Right cardiac atrium (tissue), 5 donors: Measurements from ENCODE around the gene URM1. TPM values are rescaled to one million over a fixed set of nuclear protein-coding genes. Genes with fewer than 3 reads are reported as not detected.
"Not testable (repeated sequence)": the region's sequence is repeated elsewhere in the genome, so short reads cannot be mapped to it uniquely, and the experiment has no call there.

ENCODE experiments used
- ATAC-seq, 2 donors: fragments of 200-7000 bp; cut with Tn5 transposase; one replicate each; pipeline versions ENCODE4 v1.8.0 to v1.9.1; 2020; ENCODE audit warnings: moderate library complexity in 2 of 2, mild to moderate bottlenecking in 1 of 2
- DNase-seq, 3 donors: peaks; one replicate each; pipeline ENCODE4 v3.0.0-alpha.2; 2020
- H3K27ac ChIP-seq: one replicate; pipeline ENCODE4 v1.5.1; 2013; ENCODE audit warnings: mild to moderate bottlenecking, low read length, control low read depth, moderate library complexity
- H3K27me3 ChIP-seq: one replicate; pipeline ENCODE4 v1.6.1; 2013; ENCODE audit not compliant: control insufficient read depth, insufficient read depth
- H3K4me1 ChIP-seq: one replicate; pipeline ENCODE4 v1.6.1; 2013; ENCODE audit warnings: low read length; ENCODE audit not compliant: control insufficient read depth, insufficient read depth
- H3K4me3 ChIP-seq: one replicate; pipeline ENCODE4 v1.5.1; 2013; ENCODE audit warnings: low read length, control low read depth
- H3K9me3 ChIP-seq: one replicate; pipeline ENCODE4 v1.6.1; 2013; ENCODE audit warnings: low read length; ENCODE audit not compliant: control insufficient read depth
- WGBS: extraction: QIAGEN DNeasy Blood & Tissue Kit; methylation state at CpG from one replicate; pipeline ENCODE4 v1.1.7; 2013; 5-methylcytosine and 5-hydroxymethylcytosine counted together
- intact Hi-C, 4 donors: fragments of 100-400 bp; cut with DNase I; formaldehyde crosslinking; loops; one replicate each; pipeline versions ENCODE4 v1.11.0 to v1.14.0; 2022 to 2023
- polyA plus RNA-seq: library from polyadenylated mRNA; stranded (reverse); fragments of 200-250 nt; gene quantifications from one replicate; pipeline ENCODE4 v1.2.3, GENCODE V29; 2013
- total RNA-seq, 4 donors: library from RNA; stranded (reverse); fragmentation: NEBNext Ultra II Directional; extraction: Animal tissue kit (Norgen Biotek cat#: 25700); gene quantifications; one replicate each; pipeline ENCODE4 v1.2.1, GENCODE V29; 2021
- donor health status: healthy with polysubstance abuse.
- donor health status: DM: no; HTN: yes; CAD: no.
- donor health status: DM: no; HTN: no; CAD: no.
- donor health status: DM: no; HTN: yes; CAD: no; lungs with severe emphysema.
- donor health status: DM: yes; HTN: yes; CAD: no.

URM1 gene
- total and polyA plus RNA-seq, 5 donors, result 44.2 to 57.4 (median 50.5) TPM

- Histone ChIP-seq H3K4me3 (no peak overlapping the region), H3K9me3 (no peaks in the 10 kb centered on the region), H3K4me1 (no peaks in the 10 kb centered on the region), H3K27me3 (no peaks in the 10 kb centered on the region), H3K27ac (no peak overlapping the region)
- no peak for ATAC-seq
- WGBS, result 88% methylated on average over 2 of the region's 2 CpGs
- DNase-seq, result no peak
- intact Hi-C loops, result no loop called here
Measured at GRCh38 chr9:128335914-128336313, 35.3 kb upstream of the URM1 start.

- Histone ChIP-seq H3K27me3 (no peaks in the 10 kb centered on the region), H3K4me3 (no peak overlapping the region), H3K27ac (no peak overlapping the region), H3K4me1 (no peaks in the 10 kb centered on the region), H3K9me3 (no peaks in the 10 kb centered on the region)
- WGBS, result 93% methylated on average over 7 of the region's 7 CpGs
- intact Hi-C loops, result no loop called here
- ATAC-seq (no peak), DNase-seq (no peak)
Measured at GRCh38 chr9:128337936-128338335, 33.2 kb upstream of the URM1 start.

- H3K27ac ChIP-seq, H3K4me3 ChIP-seq, H3K4me1 ChIP-seq, ATAC-seq, DNase-seq, intact Hi-C loops, H3K27me3 ChIP-seq, H3K9me3 ChIP-seq: not testable (repeated sequence)
- 91% methylated on average over 15 of the region's 15 CpGs for WGBS
Measured at GRCh38 chr9:128338852-128339614, 32.1 kb upstream of the URM1 start.

- ATAC-seq, result peak; percentile 93 to 94
- Histone ChIP-seq H3K27me3 (no peaks in the 10 kb centered on the region), H3K4me1 (no peaks in the 10 kb centered on the region), H3K27ac (peak within 1 kb of the TSS; percentile 6), H3K4me3 (peak within 1 kb of the TSS; percentile 63), H3K9me3 (no peaks in the 10 kb centered on the region)
- intact Hi-C loops, result no loop called here
- peak; percentile 80 to 91 (median 88) for DNase-seq
- 7% methylated on average over 75 of the region's 75 CpGs for WGBS
Measured at GRCh38 chr9:128339761-128340690, 31.1 kb upstream of the URM1 start, which contains the start of gene SLC27A4. SLC27A4 (plus strand) TSS chr9:128340527; CDS start chr9:128343133, 2,606 bp downstream.

- Histone ChIP-seq H3K9me3 (no peaks in the 10 kb centered on the region), H3K27ac (no peak overlapping the region), H3K27me3 (no peaks in the 10 kb centered on the region), H3K4me1 (no peaks in the 10 kb centered on the region), H3K4me3 (peak overlapping the region; percentile 63)
- ATAC-seq (peak; percentile 10 to 28), DNase-seq (peak in 1 of 3 donors; percentile 41)
- intact Hi-C loops, result no loop called here
- WGBS, result 1% methylated on average over 48 of the region's 48 CpGs
Measured at GRCh38 chr9:128340691-128341434, 30.3 kb upstream of the URM1 start.

- no peaks in the 10 kb centered on the region for H3K9me3 ChIP-seq
- H3K27ac ChIP-seq, result no peak overlapping the region
- DNase-seq (peak in 2 of 3 donors; percentile 52 to 80), ATAC-seq (peak; percentile 60 to 68)
- WGBS, result 35% methylated on average over 13 of the region's 13 CpGs
- intact Hi-C loops, result no loop called here
- H3K4me1 ChIP-seq, result no peaks in the 10 kb centered on the region
- H3K27me3 ChIP-seq, result no peaks in the 10 kb centered on the region
- H3K4me3 ChIP-seq, result peak overlapping the region; percentile 63
Measured at GRCh38 chr9:128341435-128341849, 29.7 kb upstream of the URM1 start.

- intact Hi-C loops, result no loop called here
- ATAC-seq (no peak), DNase-seq (no peak)
- no peaks in the 10 kb centered on the region for H3K9me3 ChIP-seq
- 96% methylated on average over 8 of the region's 8 CpGs for WGBS
- no peaks in the 10 kb centered on the region for H3K27me3 ChIP-seq
- H3K4me3 ChIP-seq, result no peak overlapping the region
- H3K27ac ChIP-seq, result no peak overlapping the region
- H3K4me1 ChIP-seq, result no peaks in the 10 kb centered on the region
Measured at GRCh38 chr9:128342971-128343680, 28.0 kb upstream of the URM1 start.

- intact Hi-C loops, result no loop called here
- no peaks in the 10 kb centered on the region for H3K27me3 ChIP-seq
- DNase-seq (no peak), ATAC-seq (no peak)
- no peaks in the 10 kb centered on the region for H3K9me3 ChIP-seq
- no peak overlapping the region for H3K27ac ChIP-seq
- H3K4me3 ChIP-seq, result no peak overlapping the region
- H3K4me1 ChIP-seq, result no peaks in the 10 kb centered on the region
- WGBS, result 95% methylated on average over 4 of the region's 4 CpGs
Measured at GRCh38 chr9:128343855-128344254, 27.3 kb upstream of the URM1 start.

GRCh38 chr9:128344931-128345605 lies 26.1 kb upstream of the URM1 start:
- H3K4me1 ChIP-seq, result no peaks in the 10 kb centered on the region
- no peak overlapping the region for H3K27ac ChIP-seq
- no peak for ATAC-seq
- H3K27me3 ChIP-seq, result no peaks in the 10 kb centered on the region
- 95% methylated on average over 28 of the region's 28 CpGs for WGBS
- H3K9me3 ChIP-seq, result no peaks in the 10 kb centered on the region
- no peak for DNase-seq
- intact Hi-C loops, result no loop called here
- H3K4me3 ChIP-seq, result no peak overlapping the region

- intact Hi-C loops, result no loop called here
- no peak overlapping the region for H3K4me3 ChIP-seq
- H3K27ac ChIP-seq, result no peak overlapping the region
- no peaks in the 10 kb centered on the region for H3K27me3 ChIP-seq
- ATAC-seq (no peak), DNase-seq (no peak)
- no peaks in the 10 kb centered on the region for H3K4me1 ChIP-seq
- 86% methylated on average over 2 of the region's 2 CpGs for WGBS
- H3K9me3 ChIP-seq, result no peaks in the 10 kb centered on the region
Measured at GRCh38 chr9:128349125-128349524, 22.0 kb upstream of the URM1 start.
